HG03025 (cell line): Measurements from ENCODE around the gene BTN2A1.
"Not testable (repeated sequence)": the region's sequence is repeated elsewhere in the genome, so short reads cannot be mapped to it uniquely, and the experiment has no call there.

Source experiments
- ATAC-seq: cut with Tn5 transposase; IDR thresholded peaks from one replicate; pipeline ENCODE4 v1.9.1; 2021; ENCODE audit warnings: mild to moderate bottlenecking, moderate library complexity; ENCODE audit not compliant: unreplicated experiment, low FRiP score

BTN2A1 gene

DNA sequence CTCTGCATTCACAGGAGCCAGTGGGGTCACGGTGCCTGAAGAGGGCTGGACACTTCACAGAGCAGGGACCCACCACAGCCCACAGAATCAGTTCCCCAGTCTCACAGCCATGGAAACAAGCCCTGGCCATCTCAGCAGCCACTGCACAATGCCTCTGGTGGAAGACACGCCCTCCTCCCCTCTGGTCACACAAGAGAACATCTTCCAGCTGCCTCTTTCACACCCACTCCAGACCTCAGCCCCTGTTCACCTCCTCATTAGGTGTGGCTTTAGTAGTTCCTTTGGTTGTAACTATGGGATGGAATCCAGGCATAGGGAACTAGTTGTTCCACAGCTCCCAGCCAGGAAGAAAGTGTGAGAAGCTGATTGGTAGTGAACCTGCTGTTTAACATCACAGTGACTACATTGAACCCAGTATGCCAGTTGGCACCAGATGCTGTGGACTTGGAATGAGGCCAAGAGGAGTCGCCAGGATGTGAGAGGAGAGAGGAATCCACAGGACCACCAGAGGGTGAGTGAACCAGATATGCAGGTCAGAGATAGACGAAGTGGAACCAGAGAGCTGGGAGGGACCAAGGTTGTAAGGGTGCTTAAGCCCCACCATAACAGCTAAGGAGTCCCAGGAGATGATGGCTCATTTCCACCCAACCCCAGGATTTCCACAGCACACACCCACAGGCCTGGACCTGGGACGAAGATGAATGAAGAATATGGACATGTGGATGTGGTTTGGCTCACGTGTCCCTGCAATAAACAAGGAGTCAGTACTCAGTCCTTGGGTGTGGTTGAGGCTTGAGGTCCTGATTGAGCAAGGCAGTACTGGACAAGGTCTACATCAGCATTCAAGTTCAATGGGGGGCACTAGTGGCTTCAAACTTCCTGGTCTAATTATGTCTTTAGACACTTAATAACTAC, 26.2 kb upstream of the BTN2A1 start:
- ATAC-seq: no peak

DNA sequence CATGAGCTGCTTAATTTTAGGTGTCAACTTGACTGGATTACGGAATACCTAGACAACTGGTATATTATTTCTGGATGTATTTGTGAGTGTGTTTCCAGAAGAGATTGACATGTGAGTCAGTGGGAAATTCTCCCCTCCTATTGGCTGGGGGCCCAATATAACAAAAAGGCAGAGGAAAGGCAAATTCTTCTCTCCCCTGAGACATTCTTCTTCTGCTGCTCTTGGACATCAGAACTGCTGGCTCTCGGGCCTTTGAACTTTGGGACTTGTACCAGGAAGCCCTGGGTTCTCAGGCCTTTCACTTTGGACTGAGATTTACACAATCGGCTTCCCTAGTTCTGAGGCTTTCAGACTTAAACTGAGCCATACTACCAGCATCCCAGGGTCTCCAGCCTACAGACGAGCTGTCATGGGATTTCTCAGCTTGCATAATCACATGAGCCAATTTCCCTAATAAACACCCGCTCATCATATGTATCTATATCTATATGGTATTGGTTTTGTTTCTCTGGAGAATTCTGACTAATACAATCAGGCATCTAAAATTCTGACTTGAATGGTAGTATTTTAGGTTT, 25.0 kb upstream of the BTN2A1 start:
- ATAC-seq: no peak

DNA sequence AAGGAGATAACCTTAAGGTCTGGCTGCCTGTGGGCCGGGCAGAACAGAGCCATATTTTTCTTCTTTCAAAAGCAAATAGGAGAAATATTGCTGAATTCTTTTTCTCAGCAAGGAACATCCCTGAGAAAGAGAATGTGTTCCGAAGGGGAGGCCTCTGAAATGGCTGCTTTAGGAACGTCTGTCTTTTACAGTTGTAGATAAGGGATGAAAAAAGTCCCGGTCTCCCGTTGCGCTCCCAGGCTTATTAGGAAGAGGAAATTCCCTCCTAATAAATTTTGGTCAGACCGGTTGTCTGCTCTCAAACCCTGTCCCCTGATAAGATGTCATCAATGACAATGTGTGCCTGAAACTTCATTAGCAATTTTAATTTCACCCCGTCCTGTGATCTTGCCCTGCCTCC, 24.1 kb upstream of the BTN2A1 start:
- ATAC-seq: not testable (repeated sequence)

DNA sequence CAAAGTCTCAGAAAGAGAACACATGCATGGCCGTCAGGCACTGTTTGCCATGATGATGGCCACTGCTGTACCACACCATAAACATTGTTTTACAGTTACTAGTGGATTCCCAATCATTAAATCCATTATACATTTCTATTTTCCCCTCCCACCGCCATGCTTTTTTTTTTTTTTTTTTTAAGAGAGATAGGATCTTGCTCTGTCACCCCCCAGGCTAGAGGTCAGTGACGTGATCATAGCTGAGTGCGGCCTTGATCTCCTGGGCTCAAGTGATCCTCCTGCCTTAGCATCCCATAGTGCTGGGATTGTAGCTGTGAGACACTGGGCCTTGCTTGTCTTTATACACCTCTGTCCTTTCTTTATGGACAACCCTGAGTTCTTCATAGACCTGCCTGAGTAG, 21.7 kb upstream of the BTN2A1 start:
- no peak for ATAC-seq

DNA sequence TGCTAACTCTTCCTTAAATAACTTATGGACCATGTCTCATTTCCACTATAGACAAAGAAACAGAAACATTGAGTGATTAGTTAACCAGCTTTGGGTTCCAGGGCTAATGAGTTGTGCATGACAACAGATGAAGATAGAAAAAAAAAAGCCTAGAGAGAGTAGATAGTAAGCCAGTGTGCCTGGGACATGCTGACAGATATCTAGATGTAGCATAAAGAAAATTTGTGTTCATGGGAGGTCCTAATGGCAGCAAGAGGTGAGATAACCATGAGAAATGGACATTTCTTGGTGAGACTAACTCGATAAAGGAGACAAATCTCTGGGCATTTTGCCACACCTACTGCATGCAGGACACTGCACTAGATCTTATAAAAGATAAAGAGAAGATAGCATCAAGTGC, 20.2 kb upstream of the BTN2A1 start:
- no peak for ATAC-seq

DNA sequence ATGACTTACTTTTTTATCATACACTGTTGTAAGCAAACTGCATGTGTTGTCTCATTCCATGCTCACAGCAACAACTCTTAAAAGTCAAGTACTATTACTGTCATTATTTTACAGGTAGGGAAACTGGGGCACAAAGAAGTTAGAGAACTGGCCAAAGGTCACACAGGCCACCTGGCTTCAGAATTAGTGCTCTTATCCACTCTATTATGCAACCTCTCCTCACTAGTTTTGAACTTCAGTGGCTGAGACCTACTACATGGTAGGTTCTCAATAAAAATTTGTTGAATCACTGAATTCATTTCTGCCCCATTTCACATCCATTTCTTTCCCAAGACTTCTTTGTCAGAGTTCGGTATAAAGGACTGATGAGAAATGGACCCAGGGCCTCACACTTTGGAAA, 19.8 kb upstream of the BTN2A1 start:
- no peak for ATAC-seq

DNA sequence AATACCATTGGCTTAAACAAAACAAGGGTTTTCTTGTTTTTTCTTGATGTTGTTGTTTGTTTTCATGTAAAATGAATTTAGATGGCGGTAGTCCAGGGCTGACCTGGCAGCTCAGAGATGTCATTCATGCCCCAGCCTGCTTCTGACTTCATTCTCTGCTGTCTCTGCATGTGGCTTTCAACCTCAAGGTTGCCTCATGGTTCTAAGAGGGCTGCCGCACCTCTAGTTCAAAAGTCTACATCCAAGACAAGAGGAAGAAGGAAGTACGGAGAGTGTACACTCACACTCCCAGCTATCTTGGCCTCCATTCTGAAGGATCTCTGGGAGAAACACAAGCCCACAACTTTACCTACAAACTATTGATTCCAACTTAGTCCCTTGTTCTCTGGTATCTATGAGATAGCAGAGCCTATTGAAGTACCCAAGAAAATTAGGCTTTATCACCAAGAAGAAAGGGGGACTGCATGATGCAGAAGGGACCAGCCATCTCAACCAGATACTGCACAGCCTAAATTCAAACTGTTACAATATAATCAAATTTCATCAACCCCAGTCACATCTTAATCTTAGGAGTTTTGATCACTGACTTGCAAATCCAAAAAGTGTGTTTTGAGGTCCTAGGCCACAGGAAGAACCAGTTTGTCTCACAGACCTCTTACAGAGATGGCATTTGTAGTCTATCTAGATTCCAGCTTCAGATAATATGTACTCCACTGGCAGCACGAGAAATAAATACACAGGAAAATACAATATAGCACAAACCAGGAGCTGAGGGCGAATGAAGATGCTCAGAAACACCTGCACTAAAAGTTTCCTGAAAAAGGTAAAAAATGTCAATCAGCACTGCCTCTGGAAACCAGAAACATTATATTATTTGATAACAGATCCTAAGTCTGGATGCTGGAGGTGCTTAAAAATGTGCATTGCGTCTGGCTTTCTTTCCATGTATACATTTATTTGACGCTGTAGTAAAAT, 18.3 kb upstream of the BTN2A1 start:
- no peak for ATAC-seq

DNA sequence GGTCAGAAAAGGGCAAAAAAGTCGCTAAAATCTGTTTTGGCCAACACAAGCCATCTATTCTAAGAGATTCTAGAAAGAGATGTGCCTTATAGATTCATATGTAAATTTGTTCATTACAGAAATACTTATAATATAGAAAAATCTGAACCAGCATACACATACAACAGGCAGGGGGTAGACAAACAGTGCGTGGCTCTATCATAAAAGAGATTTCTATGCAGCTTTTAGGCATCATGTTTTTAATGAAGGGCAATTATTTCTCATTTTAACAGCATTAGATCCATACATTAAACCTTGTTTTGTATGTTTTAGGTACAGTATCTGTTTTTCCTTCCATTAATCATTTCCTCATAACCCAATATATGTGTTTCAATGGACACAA, 16.8 kb upstream of the BTN2A1 start:
- no peak for ATAC-seq

DNA sequence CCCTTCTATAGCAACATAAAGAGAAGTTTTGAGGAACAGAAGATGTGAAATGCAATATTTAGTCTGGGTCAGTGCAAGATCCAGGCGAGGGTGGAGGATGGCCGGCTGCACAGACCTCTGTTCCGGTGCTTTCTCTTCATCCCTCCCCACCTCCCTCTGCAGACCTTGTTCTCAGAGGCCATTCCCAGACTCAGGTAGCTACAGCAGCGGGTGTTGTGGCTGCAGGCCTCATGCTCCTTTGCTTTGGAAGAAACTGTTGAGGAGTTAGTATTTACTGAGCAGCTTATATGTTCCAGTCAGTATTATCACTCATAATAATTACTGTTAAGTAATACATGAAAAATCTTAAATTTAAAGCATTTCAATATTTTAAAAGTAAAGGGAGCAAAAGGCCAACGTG, 15.8 kb upstream of the BTN2A1 start:
- ATAC-seq: no peak

DNA sequence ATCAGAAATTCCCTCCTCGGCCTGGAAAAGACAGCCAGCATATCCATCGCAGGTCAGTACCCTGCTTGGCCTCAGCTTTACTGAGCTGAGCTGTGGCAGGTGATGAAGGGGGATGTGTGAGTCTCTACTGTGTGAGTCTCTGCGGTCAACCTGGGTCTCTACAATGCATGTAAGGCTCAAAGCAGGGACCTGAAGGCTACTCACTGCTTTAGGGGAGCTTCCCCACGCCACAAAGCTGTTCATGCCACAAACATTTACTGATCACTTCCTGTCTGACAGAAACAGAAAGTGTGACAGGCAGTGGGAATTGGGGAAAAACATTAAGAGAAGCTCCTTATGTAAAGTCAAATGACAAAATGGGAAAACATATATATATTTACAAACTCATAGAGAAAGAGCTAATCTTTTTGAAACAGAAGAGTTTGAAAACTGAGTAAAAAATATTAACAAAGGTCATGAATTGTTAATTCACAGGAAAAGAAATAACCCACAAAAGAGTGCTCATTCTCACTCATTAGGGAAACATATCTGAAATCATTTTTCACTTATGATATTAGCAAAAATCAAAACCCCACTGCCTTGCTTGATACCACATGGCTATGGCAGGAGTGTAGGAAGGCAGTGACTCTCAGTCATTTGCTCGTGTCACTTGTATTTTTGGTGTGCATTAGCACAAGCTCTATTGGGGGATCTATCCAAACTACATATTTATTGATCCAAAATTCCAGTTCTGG, 11.7 kb upstream of the BTN2A1 start:
- no peak for ATAC-seq

DNA sequence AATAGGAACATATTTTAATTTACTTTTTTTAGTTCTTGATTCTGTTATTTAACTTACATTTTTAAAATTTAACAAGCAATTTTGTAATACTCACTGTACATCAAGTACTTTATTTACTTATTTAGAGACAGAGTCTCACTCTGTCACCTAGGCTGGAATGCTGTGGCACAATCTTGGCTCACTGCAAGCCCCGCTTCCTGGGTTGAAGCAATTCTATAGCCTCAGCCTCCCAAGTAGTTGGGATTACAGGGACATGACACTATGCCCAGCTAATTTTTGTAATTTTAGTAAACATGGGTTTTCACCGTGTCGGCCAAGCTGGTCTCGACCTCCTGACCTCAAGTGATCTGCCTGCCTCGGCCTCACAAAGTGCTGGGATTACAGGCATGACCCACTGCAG, 10.5 kb upstream of the BTN2A1 start:
- no peak for ATAC-seq

DNA sequence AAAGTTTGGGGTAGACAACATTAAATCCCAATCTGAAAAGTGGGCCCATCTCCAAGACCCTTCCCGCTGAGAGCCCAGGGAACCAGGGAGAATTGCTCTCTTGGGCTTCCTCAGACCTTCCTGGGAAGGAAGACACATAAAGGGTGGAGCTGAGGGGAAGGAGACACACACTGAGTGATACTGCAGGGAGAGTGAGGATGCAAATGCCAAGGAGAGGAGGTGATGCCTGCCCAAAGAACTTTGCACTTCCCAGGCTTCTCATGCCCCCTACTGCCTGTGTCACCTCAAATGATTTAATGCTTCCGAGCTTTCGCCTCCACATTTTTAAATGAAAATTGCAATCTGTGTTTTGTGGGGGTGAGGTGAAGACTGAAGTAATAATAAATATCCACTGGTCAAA, 7.5 kb upstream of the BTN2A1 start:
- no peak for ATAC-seq

DNA sequence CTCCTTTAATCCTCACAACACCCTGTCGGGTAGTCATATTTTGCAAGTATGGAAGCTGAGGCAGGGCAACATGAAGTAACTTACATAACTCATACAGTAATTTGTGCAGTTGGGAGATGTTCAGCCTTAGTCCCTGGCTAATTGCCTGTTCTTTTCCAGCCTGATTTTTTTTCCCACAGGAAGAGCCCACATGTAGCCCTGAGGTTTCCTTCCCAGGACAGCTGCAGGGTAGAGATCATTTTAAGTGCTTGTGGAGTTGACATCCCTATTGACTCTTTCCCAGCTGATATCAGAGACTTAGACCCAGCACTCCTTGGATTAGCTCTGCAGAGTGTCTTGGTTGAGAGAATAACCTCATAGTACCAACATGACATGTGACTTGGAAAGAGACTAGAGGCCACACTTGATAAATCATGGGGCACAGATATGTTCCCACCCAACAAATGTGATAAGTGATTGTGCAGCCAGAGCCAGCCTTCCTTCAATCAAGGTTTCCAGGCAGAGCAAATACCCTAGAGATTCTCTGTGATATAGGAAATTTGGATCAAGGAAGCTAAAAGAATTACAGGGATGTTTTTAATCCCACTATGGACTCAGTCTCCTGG, 5.0 kb upstream of the BTN2A1 start:
- ATAC-seq: no peak

DNA sequence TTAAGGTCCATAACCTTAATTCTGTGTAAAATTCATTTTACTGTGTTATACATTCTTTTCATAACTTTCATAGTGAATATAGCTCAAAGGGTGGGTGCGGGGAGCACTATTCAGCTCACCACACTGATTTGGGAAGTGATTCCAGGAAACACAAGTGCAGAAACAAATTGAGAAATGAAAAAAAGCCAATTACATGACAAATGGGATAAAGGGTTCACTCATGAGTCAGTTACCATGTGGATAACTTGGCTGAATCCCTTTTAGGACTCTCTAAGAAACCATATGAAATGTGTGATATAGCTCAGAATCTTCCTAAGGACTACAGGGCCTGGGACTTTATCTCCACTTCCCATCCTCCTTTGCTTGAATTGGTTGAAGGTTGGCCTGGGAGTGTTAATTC, 3.1 kb upstream of the BTN2A1 start:
- no peak for ATAC-seq

DNA sequence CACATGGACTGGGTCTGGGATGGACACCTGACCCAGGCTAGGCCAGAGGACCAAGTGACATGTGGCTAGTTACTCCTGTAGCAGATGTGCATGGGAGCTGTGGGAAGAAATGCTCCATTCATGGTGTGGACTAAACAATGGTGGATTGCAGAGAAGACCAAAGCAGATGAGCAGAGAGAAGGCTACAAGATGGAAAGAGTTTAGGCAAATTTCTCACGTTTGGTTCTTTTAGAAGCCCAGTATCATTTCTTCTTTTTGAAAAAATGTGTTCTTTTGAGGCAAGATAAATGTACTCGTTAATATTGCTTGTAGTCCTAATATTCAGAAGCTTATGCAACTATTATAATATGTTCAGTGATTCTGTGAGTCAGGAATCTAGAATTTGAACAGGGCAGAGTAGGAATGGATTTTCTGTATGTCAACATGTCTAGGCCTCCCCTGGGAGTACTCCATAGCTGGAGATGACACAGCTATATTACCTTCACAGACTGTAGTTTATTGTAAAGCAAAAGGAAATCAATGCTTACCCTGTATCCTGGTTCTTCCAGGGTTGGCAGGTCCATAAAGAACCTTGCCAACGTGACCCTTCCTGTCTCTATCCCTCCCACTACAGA, 2.3 kb upstream of the BTN2A1 start:
- no peak for ATAC-seq

DNA sequence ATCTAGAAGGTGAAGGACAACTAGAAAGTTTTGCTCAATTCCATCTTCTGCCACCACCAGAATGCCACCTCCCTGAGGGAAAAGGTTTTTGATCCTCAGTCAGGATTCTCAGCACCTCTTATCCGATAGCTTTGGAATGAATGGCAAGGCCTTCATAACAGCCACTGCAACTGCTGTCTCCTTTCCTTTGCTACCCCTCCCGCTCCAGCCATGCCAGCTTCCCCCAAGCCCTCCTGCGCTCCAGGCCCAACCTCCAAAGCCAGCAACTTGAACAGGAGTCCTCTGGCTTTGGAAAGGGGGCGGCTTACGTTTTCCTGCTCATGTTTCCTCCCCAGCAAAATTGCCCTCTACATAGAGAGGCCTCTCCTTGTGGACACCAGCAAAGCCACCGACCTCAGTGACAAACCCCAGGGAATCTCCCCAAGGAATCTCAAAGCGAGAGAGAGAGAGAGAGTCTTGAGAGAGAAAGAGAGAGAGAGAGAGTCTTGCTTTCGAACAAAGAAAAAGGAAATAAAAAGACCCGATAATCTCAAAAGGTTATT, 420 bp upstream of the BTN2A1 start:
- ATAC-seq: no peak

DNA sequence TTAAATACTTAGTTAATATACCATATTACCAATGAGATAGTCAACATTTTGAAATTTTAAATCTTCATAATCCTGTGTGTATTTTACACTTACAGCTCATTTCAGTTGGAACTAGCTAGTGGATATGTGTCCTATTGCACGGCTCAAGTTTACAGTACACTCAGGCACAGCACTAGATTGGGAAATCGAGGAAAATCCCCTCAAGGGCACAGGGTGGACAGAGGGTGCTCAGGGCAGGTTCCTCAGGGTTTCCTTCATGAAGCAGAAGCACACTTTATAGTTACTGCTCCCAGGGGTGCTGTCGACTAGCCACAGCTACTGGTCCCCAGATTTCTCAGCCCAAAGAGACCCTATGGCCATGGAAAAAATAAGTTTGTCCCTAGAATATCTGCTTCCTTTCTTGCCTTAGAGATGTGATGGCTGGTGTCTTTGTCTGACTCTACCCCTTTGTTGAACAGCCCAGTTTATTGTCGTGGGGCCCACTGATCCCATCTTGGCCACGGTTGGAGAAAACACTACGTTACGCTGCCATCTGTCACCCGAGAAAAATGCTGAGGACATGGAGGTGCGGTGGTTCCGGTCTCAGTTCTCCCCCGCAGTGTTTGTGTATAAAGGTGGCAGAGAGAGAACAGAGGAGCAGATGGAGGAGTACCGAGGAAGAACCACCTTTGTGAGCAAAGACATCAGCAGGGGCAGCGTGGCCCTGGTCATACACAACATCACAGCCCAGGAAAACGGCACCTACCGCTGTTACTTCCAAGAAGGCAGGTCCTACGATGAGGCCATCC, 1.5 kb downstream of the BTN2A1 start:
- no peak for ATAC-seq

DNA sequence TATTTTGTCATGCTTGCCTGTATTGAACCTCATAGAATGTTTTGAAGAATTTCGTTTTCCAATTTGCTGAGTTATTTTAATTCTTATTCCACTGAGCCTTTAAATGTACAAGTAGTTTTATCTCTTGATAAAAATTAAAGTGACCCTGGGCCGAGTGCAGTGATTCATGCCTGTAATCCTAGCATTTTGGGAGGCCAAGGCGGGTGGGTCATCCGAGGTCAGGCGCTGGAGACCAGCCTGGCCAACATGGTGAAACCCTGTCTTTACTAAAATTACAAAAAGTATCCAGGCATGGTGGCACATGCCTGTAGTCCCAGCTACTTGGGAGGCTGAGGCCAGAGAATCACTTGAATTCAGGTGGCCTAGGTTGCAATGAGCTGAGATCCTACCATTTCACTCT, 3.6 kb downstream of the BTN2A1 start:
- ATAC-seq: not testable (repeated sequence)

DNA sequence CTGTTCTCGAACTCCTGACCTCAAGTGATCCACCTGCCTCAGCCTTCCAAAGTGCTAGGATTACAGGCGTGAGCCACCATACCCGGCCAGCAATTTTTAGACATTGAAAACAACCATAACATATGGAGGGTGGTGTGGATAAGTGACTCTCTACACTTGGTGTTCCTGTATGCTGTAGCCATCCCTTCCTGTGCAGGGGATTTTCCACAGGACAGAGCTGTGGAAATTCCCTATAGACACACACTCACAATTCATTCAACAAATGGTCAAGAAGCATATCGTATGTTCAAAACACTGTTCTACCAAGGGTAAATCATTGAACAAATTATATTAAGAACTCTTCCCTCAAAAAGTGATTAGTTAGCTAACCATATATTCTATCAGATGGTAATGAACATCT, 6.3 kb downstream of the BTN2A1 start:
- no peak for ATAC-seq
